Heart left ventricle (tissue), 13 donors: Measurements from ENCODE around the gene SWT1.

Experiments
- CTCF ChIP-seq, 12 donors: fragments of 200-600 bp; sonication (generic) in 4 of 12; IDR thresholded peaks; one replicate each; pipeline versions ENCODE4 v1.5.0 to v1.8.0; 2018 to 2022; ENCODE audit warnings: antibody characterized with exemption in 12 of 12, mild to moderate bottlenecking in 5 of 12
- POLR2A ChIP-seq, 2 donors: fragments of 450-650 bp; IDR thresholded peaks; one replicate each; pipeline ENCODE4 v1.6.1; 2017; ENCODE audit warnings: antibody characterized with exemption in 2 of 2, mild to moderate bottlenecking in 2 of 2, moderate library complexity in 2 of 2
- donor health status: ischemic (EF 13 %, LVEDD 7.1; RV severe dilation, severe dysfunction).
- donor health status: DM: no; HTN: yes; CAD: no.
- donor health status: DM: no; HTN: no; CAD: no.
- donor health status: ischemic (EF 25% LVEDD 6.9; RV normal size, moderate dysfunction).
- donor health status: ischemic (EF 25% LVEDD 5.7; RV mildly dilated, moderate dysfunction).
- donor health status: ischemic (EF 35%, LVEDD 5.7; RV mildly dilated, moderate dysfunction).
- donor health status: nonischemic (EF 11% LVEDD 7.7; RV severe dilation, severe dysfunction).
- donor health status: DM: yes; HTN: yes; CAD: no.
- donor health status: PGD.
- donor health status: ischemic (EF 29% LVEDD 5.4; RV normal size, mild dysfunction).
- donor health status: nonischemic (EF 23%, LVEDD 6.1; RV moderate dilation, normal function).

- TF ChIP-seq CTCF (IDR thresholded peaks at IDR 0.05) (no peak), POLR2A (IDR thresholded peaks at IDR 0.05) (no peak)
These were observed 158.6 kb downstream of the SWT1 start for GRCh38 chr1:185315445-185316071.
